Astrocyte of the cerebellum (primary cell): Measurements from ENCODE around the gene OR5W2.
"Not testable (repeated sequence)": the region's sequence is repeated elsewhere in the genome, so short reads cannot be mapped to it uniquely, and the experiment has no call there.

Experiments used
- DNase-seq: peaks from one replicate; pipeline ENCODE4 v3.0.0-alpha.2; 2011; ENCODE audit warnings: low read depth
- H3K4me3 ChIP-seq: 2 replicates; pipeline ENCODE4 v1.5.1; 2011; ENCODE audit warnings: mild to moderate bottlenecking, low read depth, low read length, moderate library complexity
- in situ Hi-C: cut with HindIII; loops from 2 replicates; pipeline ENCODE4 v1.10.0; 2017; ENCODE audit warnings: low sequenced_read_pairs
- TF ChIP-seq, protein P1 (sequence below): IDR thresholded peaks from 2 replicates; pipeline ENCODE4 v1.5.1; 2012; ENCODE audit warnings: low read length, low read depth, moderate library complexity, mild to moderate bottlenecking; ENCODE audit errors: missing control alignments

The OR5W2 gene

DNA sequence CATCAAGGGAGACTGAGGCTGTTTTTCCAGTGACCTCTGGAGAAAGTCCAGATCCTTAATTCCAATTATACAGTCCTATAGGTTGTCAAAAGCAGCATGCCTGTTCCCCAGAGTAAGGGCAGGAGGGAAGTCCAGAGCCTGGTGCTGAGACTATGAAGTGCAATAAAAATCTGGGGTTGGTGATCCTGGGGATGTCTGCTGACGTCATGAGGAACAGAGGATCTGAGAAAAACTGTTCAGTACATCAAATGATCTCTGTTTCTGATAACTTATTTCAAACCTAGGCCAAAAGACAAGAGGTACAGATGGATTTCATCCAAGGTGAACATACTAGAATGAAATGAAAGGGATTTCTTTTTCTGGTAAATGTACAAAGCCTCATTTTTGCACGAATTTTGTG, 12.1 kb downstream of the OR5W2 start:
- in situ Hi-C loops, result no loop called here
- TF ChIP-seq, protein P1, sequence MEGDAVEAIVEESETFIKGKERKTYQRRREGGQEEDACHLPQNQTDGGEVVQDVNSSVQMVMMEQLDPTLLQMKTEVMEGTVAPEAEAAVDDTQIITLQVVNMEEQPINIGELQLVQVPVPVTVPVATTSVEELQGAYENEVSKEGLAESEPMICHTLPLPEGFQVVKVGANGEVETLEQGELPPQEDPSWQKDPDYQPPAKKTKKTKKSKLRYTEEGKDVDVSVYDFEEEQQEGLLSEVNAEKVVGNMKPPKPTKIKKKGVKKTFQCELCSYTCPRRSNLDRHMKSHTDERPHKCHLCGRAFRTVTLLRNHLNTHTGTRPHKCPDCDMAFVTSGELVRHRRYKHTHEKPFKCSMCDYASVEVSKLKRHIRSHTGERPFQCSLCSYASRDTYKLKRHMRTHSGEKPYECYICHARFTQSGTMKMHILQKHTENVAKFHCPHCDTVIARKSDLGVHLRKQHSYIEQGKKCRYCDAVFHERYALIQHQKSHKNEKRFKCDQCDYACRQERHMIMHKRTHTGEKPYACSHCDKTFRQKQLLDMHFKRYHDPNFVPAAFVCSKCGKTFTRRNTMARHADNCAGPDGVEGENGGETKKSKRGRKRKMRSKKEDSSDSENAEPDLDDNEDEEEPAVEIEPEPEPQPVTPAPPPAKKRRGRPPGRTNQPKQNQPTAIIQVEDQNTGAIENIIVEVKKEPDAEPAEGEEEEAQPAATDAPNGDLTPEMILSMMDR, result no peak
- H3K4me3 ChIP-seq, result no peak overlapping the region
- no peak for DNase-seq

DNA sequence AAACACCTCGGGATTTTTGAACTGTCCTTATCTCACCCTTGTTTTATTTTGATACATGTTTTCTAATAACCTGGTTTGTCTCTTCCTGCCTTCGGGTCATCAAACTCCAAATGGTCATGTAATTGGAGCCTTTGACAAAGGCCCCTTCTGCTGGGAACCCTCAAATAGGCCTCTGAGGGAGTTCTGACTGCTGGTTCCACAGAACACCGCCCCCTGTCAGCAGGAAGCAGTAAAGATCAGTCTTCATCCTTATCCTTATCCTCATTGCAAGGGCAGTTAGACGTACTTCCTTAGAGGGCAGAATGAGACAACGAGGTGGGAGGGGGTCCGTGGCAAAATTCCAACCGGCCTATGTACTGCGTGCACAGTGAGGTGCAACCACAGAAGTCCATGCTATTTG, 19.2 kb downstream of the OR5W2 start:
- in situ Hi-C loops, result no loop called here

GRCh38 chr11:55885481-55885880, 28.9 kb downstream of the OR5W2 start:
- in situ Hi-C loops, H3K4me3 ChIP-seq, DNase-seq: not testable (repeated sequence)

More for the DNA sequence above, 19.2 kb downstream of the OR5W2 start:
- TF ChIP-seq, protein P1, result no peak
- H3K4me3 ChIP-seq, result no peak overlapping the region
- DNase-seq, result no peak

- in situ Hi-C loops, DNase-seq, H3K4me3 ChIP-seq: not testable (repeated sequence)
Measured at GRCh38 chr11:55884995-55885394, 29.4 kb downstream of the OR5W2 start.

GRCh38 chr11:55882997-55883396, 31.4 kb downstream of the OR5W2 start, which contains the start of gene TRIM51:
TRIM51 (plus strand) TSS chr11:55883297; CDS start chr11:55885429, 2,132 bp downstream.
- DNase-seq, H3K4me3 ChIP-seq, in situ Hi-C loops: not testable (repeated sequence)

DNA sequence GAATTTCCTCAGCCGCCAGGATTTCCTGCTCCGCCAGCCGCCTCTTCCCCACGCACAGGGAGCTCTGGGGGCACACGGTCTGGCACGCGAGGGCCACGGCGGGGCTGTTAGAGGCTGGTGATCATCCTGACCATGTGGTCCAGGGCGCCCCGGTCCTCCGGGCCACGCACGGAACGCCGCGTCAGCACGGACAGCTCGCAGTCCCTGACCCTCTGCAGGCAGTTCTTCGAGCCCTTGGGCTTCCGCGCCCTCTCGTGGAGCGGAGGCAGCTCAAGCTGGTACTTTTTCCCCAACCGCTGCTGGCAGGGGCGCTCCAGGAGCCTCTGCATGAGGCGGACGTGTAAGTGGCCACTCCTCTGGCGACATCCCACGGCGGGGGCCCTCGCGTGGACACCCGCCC, 41.2 kb downstream of the OR5W2 start:
- DNase-seq, H3K4me3 ChIP-seq, in situ Hi-C loops: not testable (repeated sequence)

DNA sequence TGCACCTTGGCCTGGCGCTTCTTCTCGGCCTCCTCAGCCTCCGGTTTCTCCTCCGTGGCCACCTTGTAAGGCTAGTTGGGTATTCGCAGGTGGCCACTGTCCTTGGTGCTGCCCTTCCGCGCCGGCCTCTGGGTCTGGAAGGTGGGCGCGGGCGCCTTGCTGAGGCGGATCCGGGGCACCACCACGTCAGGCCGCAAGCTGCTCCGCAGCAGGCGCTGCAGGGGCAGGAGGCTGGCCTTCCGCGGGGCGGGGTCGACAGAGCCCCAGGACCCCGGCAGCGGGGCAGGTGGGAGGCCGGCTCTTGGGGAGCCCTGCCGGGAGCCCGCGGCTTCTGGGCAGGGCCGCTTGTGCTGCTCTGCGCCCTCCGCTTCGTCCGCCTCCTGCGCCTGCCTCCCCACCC, 41.7 kb downstream of the OR5W2 start:
- H3K4me3 ChIP-seq, in situ Hi-C loops, DNase-seq: not testable (repeated sequence)

GRCh38 chr11:55867354-55867753, 47.0 kb downstream of the OR5W2 start:
- in situ Hi-C loops, DNase-seq, H3K4me3 ChIP-seq: not testable (repeated sequence)
